Peyer's patch (tissue), 4 donors: ENCODE results near the gene TRIP10.

Source experiments
- CTCF ChIP-seq, 6 experiments: fragments of 450-650 bp in 4 of 6; fragments of 200-600 bp in 2 of 6; sonication (generic) in 1 of 6; IDR thresholded peaks; one replicate each; pipeline ENCODE4 v1.5.1; 2017 to 2019; ENCODE audit warnings: antibody characterized with exemption in 6 of 6, mild to moderate bottlenecking in 3 of 6, moderate library complexity in 1 of 6
- POLR2A ChIP-seq, 2 donors: fragments of 450-650 bp; IDR thresholded peaks; one replicate each; pipeline ENCODE4 v1.5.1; 2017; ENCODE audit warnings: antibody characterized with exemption in 2 of 2, mild to moderate bottlenecking in 2 of 2, moderate library complexity in 2 of 2

GRCh38 chr19:6719540-6719861 is 20.0 kb upstream of the TRIP10 start:
- TF ChIP-seq CTCF (IDR thresholded peaks at IDR 0.05): no peak
- TF ChIP-seq POLR2A (IDR thresholded peaks at IDR 0.05): no peak
